GM18861 (cell line): ENCODE results near the gene KRTAP4-11.
"Not testable (repeated sequence)": the region's sequence is repeated elsewhere in the genome, so short reads cannot be mapped to it uniquely, and the experiment has no call there.

Experiments used
- ATAC-seq: cut with Tn5 transposase; IDR thresholded peaks from one replicate; pipeline ENCODE4 v1.9.1; 2021; ENCODE audit not compliant: unreplicated experiment

Gene KRTAP4-11

DNA sequence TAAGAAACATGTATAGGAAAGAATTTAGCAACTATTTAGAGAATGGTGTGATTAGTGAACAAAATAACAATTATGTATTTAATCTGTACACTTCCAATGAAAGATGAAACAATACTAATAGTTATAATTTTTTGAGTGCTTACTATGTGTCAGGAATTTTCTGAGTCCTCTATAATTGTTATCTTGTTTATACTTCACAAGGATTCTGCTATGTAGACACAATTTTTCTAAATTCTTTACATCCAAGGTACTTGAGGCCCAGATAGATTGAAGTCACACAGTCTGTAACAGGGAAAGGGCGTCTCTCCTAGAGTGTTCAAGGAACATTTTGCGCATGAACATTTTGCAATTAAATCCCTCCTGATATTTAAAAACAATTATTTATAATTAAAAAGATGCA is 6.9 kb upstream of the KRTAP4-11 start:
- ATAC-seq, result no peak

DNA sequence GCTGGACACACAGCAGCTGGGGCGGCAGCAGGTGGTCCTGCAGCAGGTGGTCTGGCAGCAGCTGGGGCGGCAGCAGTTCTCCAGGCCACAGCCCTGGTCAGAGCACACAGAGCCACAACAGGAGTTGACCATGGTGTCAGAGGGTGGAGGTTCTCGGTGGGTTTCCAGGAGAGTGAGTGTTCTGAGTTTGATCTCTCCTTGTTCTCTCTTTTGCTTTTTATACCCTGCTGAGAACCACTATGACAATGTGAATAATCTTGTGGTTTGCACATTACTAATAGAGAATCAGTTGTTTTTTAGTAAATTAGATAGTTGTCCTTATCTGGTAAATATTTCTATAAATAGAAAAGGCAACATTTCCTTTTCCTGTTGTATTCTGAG is 5.8 kb upstream of the KRTAP4-11 start, which contains the start of gene KRTAP4-12:
Gene KRTAP4-12, minus strand, starts transcription at position 192 of the 381 bp plus-strand sequence. Its CDS starts 60 bp downstream, at position 132.
- ATAC-seq, result not testable (repeated sequence)

DNA sequence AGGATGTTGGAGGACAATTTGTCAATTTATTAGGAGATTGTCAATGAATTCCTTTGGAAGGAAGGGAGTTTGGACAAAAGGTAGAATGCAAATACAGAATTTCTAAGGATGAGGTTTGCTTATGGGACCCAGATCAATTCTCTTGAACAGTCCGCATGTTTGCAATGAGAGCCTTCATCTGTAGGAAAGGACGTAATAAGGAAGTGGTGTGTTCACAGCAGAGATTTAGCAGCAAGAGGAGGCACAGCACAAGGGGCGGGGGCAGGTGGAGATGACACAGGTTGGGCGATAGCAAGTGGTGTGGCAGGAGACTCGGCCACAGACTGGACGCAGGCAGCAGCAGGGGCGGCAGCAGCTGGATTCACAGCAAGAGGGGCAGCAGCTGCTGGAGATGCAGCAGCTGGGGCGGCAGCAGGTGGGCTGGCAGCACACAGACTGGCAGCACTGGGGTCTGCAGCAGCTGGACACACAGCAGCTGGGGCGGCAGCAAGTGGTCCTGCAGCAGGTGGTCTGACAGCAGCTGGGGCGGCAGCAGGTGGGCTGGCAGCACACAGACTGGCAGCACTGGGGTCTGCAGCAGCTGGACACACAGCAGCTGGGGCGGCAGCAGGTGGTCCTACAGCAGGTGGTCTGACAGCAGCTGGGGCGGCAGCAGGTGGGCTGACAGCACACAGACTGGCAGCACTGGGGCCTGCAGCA is 5.3 kb upstream of the KRTAP4-11 start:
- not testable (repeated sequence) for ATAC-seq

DNA sequence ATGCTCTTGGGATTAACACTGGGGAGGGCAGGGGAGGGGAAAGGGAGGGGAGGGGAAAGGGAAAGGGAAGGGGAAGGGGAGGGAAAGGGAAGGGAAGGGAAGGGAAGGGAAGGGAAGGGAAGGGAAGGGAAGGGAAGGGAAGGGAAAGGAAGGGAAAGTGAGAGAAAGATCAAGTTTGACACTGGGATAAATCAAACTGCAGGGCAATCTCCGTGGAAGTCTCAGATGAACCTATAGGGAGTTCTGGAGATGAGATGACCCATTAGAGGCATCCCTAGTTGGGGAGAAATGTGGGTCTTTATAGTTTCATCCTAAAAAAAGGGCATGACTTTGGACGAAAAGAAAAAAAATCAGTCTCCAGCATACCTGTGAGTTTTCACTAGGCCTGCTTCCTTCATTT is 3.6 kb upstream of the KRTAP4-11 start:
- ATAC-seq, result no peak

- ATAC-seq, result not testable (repeated sequence)
Measured at GRCh38 chr17:41119696-41120690, 1.8 kb upstream of the KRTAP4-11 start.

DNA sequence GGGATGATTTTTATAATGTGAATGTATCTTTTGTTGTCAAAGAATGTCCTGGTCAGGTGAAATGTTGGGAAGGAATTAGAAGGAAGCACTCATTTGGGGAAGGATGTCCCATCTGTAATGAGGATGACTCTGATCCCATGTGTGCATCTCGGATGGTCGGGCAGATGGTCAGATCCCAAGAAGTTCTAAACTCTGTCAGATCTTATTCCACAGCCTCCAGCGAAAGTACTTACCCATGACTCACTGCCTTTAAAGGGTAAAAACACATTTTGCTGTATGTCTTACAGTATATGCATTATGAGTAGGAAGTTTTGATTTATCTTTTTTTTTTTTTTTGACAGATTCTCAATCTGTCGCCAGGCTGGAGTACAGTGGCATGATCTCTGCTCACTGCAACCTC is 548 bp upstream of the KRTAP4-11 start:
- no peak for ATAC-seq

GRCh38 chr17:41116297-41116696 is 1.9 kb downstream of the KRTAP4-11 start:
- no peak for ATAC-seq

DNA sequence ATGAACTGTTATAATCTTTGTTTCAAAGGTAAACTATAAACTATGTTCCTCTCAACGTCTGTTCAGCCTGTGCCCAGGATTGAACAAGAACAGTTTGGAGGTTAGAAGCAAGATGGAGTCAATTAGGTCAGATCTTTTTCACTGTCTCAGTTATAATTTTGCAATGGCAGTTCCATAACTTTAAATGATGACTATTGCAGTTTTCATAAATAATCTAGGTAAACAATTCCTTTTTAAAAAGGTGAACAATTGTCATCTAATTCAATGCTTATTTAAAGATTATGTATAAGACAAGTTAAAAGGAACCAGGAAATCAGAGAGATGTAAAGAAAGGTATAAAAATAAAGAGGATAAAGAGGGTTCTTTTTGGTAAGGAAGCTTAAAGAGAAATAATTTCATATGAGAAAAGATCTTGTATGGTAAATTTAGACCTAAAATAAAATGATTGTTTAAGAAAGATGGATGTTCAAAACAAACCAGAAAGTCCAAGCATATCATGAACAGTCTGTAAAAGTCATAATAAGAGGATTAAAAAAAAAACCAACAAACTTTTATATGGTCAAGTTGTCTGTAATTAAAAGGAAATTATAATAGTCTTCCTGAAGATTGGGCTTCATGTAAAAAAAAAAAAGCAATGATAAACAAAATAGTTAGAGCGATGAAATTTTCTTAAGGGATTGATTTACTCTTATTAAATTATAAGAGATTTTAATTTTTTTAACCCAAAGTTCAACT is 6.9 kb downstream of the KRTAP4-11 start:
- ATAC-seq, result no peak

DNA sequence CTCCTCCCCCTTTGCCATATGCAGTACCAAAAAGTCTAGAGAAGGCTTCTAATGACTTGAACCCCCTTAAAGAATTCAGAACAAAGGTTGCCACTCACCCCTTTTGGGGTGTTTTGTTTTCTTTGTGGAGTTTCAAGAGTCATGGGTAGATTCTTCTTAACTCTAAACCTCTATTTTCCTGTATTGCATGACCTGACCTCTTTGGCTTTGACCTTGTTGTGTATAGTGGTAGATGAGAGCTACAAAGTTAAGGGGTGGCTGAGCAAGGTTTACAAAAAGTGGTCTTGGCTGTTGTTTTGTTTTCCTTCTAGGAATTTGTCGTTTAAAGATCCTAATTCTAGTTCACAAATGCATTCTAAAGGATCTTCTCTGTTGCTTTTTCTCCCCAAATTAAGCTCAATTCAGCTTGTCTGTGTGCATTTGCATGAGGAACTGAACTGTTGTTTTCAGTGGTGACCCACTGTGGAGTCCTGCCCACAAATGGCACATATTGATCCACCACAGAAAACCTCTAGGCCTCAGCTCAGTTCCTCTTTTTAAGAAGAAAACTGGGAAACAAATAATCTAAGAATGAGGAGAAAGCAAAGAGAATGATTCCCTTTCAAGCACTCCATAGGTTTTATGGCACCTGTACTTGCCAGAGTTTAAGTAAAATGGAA is 9.3 kb downstream of the KRTAP4-11 start:
- ATAC-seq, result not testable (repeated sequence)

DNA sequence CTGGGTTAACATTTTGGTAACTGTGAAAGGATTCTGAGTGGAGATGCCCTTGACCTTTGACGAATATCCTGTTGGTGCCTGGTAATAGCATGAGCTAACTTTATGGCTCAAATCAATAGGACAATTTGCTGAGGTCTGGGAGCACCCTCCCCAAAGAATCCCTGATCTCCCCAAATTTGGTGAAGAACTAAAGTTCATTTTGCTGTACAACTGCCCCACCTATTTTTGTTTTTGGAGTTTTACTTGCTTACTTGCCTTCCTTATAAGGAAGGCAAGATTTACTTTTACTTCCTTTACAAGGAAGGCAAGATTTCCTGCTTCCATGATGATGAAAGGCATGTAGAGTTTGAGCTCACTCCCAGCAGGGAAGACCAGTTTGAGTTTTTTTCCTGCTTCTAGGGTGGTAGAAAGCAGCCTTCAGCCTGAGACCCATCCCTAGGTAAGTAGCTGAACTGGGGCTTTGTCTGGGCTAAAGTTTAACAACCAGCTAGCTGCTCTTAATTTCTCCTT is 10.2 kb downstream of the KRTAP4-11 start:
- no peak for ATAC-seq

DNA sequence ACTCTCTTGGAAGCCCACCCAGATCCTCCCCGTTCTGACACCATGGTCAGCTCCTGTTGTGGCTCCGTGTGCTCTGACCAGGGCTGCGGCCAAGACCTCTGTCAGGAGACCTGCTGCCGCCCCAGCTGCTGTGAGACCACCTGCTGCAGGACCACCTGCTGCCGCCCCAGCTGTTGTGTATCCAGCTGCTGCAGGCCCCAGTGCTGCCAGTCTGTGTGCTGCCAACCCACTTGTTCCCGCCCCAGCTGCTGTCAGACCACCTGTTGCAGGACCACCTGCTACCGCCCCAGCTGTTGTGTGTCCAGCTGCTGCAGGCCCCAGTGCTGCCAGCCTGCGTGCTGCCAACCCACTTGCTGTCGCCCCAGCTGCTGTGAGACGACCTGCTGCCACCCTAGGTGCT is 12.8 kb downstream of the KRTAP4-11 start, which contains the start of gene KRTAP4-9:
Gene KRTAP4-9, plus strand, starts transcription at position 43 of the 400 bp plus-strand sequence. Its CDS starts 0 bp downstream, at position 43.
- not testable (repeated sequence) for ATAC-seq

GRCh38 chr17:41104386-41105038 is 13.7 kb downstream of the KRTAP4-11 start:
- not testable (repeated sequence) for ATAC-seq

GRCh38 chr17:41103896-41104295 is 14.3 kb downstream of the KRTAP4-11 start:
- no peak for ATAC-seq

GRCh38 chr17:41101586-41102259 is 16.4 kb downstream of the KRTAP4-11 start, which contains the start of gene KRTAP4-16:
TSS of gene KRTAP4-16 (minus strand) at chr17:41102209. CDS start at chr17:41102209, 0 bp downstream.
- no peak for ATAC-seq

DNA sequence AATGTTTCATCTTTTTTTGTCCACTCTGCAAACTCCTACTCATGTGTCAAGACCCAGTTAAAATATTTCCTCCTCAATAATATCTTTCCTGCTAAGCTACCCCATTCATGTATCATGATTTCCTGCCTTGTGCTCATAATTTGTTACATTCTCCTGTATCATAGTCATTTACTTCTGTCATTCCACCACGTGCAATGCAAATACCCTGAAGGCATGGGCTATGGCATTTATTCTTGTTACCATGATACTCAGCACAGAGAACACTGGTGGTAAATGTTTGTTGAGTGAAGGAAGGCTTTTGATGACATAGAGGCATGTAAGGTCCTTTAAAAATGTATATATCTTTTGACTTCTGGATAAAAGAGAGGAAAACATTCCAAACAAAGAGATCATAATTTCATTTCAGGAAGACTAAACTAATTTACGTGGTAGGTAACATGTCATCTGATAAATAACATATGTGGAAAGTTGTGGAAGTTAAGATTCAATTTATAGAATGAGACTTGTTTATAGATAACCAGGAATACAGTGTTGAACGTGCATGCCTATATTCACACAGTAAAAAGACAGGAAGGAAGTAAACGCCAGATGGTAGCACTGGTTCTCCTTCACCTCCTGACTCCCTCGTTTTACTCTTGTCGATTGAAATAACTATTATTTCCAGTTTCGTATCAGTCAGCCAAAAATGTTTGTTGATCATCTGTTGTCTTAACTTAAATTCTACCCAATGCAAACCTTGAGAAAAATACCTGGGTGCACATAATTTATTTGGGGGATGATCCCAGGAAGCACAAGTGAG is 18.3 kb downstream of the KRTAP4-11 start:
- not testable (repeated sequence) for ATAC-seq

GRCh38 chr17:41098481-41098880 is 19.7 kb downstream of the KRTAP4-11 start:
- ATAC-seq, result no peak

DNA sequence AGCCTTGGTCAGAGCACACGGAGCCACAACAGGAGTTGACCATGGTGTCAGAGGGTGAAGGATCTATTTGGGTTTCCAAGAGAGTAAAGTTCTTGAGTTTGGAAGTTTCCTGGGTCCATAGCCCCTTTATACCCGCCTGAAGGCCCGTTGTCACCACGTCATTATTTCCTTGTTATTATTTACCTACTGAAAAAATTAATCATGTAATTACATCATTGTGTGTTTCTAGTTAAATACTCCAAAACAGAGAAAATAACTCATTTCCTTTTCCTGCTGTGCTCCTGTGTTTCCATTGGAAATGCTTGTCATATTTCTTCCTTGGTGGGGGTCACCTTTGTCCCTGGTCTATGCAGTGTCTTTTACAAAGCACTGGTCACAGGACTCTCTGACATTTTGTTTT is 20.1 kb downstream of the KRTAP4-11 start, which contains the start of gene KRTAP4-8:
Gene KRTAP4-8, minus strand, starts transcription at position 101 of the 400 bp plus-strand sequence. Its CDS starts 58 bp downstream, at position 43.
- no peak for ATAC-seq

DNA sequence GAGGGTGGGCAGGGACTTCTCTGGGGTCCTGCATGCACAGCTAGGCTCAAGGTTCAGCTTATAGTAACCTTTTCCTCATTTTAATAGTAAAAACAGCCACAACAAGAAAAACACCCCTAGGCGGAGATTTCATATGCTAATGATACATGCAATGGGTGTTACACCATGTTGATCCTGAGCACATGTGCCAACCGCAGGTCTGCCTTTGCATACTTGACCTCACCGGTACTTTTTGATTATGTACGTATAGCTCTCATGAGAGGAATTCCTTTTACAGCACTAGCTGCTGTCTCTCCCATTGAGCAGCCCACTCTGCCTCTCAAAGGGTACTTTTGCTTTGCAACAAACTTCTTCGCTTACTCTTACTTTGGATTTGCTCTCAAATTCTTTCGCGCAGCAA is 22.1 kb downstream of the KRTAP4-11 start:
- no peak for ATAC-seq
